WTC11 (cell line): Measurements from ENCODE around the gene TUBB2B. TPM values are rescaled to one million over a fixed set of nuclear protein-coding genes. Genes with fewer than 3 reads are reported as not detected.
A peak's percentile ranks its signal among the peaks of the same experiment; 100 is the strongest.

ENCODE experiments used
- ATAC-seq: fragments of 200-7000 bp; cut with Tn5 transposase; 2 replicates; pipeline ENCODE4 v1.10.0; 2021; ENCODE audit warnings: mild to moderate bottlenecking, moderate library complexity
- CTCF ChIA-PET: fragments of 300-600 bp; sonication (Branson Sonifier 250); formaldehyde crosslinking; loops from one replicate; lab custom pipeline; 2021; ENCODE audit warnings: antibody characterized with exemption; lab: Charles Lee
- POLR2A ChIA-PET: fragments of 350-600 bp; sonication (Branson Sonifier 250); formaldehyde crosslinking; loops from one replicate; lab custom pipeline; 2021; ENCODE audit warnings: antibody characterized with exemption; lab: Charles Lee
- DNase-seq: peaks from one replicate; pipeline ENCODE4 v3.0.0; 2021; ENCODE audit warnings: low spot score
- H3K27ac Mint-ChIP-seq: 2 replicates; pipeline ENCODE4 v1.8.0; 2021; ENCODE audit warnings: mixed read lengths
- H3K27me3 Mint-ChIP-seq: 2 replicates; pipeline ENCODE4 v1.8.0; 2021; ENCODE audit warnings: low read depth, mild to moderate bottlenecking, moderate library complexity, mixed read lengths
- H3K36me3 Mint-ChIP-seq: 2 replicates; pipeline ENCODE4 v1.8.0; 2021; ENCODE audit warnings: mixed read lengths
- H3K4me1 Mint-ChIP-seq: 2 replicates; pipeline ENCODE4 v1.8.0; 2022; ENCODE audit warnings: mixed read lengths
- H3K4me3 Mint-ChIP-seq: 2 replicates; pipeline ENCODE4 v1.8.0; 2021; ENCODE audit warnings: mild to moderate bottlenecking, moderate library complexity, mixed read lengths
- H3K9me3 Mint-ChIP-seq: 2 replicates; pipeline ENCODE4 v1.8.0; 2021; ENCODE audit warnings: mixed read lengths
- AFF4 ChIP-seq: sonication (generic); formaldehyde crosslinking; IDR thresholded peaks from 2 replicates; pipeline ENCODE4 v1.8.1; 2023; ENCODE audit warnings: mild to moderate bottlenecking, missing genetic modification reagents, borderline replicate concordance
- ATF3 ChIP-seq: sonication (generic); formaldehyde crosslinking; conservative IDR thresholded peaks from 2 replicates; pipeline ENCODE4 v1.8.1; 2022; ENCODE audit warnings: mild to moderate bottlenecking, missing genetic modification reagents
- CDX4 ChIP-seq: fragments of 250-450 bp; sonication (Bioruptor Pico); IDR thresholded peaks from 2 replicates; pipeline ENCODE4 v1.9.0; 2021; ENCODE audit warnings: moderate library complexity, mild to moderate bottlenecking, inconsistent platforms, borderline replicate concordance
- EMX1 ChIP-seq: fragments of 250-450 bp; sonication (Bioruptor Pico); IDR thresholded peaks from 2 replicates; pipeline ENCODE4 v1.8.0; 2021; ENCODE audit warnings: mild to moderate bottlenecking
- FOXP4 ChIP-seq: sonication (generic); formaldehyde crosslinking; IDR thresholded peaks from 2 replicates; pipeline ENCODE4 v1.8.0; 2022; ENCODE audit warnings: mild to moderate bottlenecking, missing genetic modification reagents
- IRF1 ChIP-seq: sonication (generic); formaldehyde crosslinking; IDR thresholded peaks from 2 replicates; pipeline ENCODE4 v1.8.0; 2023; ENCODE audit warnings: missing genetic modification reagents
- JUN ChIP-seq: sonication (generic); formaldehyde crosslinking; IDR thresholded peaks from 2 replicates; pipeline ENCODE4 v1.8.0; 2023; ENCODE audit warnings: mild to moderate bottlenecking, missing genetic modification reagents
- KAT7 ChIP-seq: sonication (generic); formaldehyde crosslinking; IDR thresholded peaks from 2 replicates; pipeline ENCODE4 v1.8.1; 2023; ENCODE audit warnings: missing genetic modification reagents, mild to moderate bottlenecking, borderline replicate concordance
- NR1H2 ChIP-seq: sonication (generic); formaldehyde crosslinking; IDR thresholded peaks from 2 replicates; pipeline ENCODE4 v1.9.0; 2021; ENCODE audit warnings: mild to moderate bottlenecking, moderate library complexity, missing genetic modification reagents
- TEAD4 ChIP-seq: sonication (generic); formaldehyde crosslinking; IDR thresholded peaks from 2 replicates; pipeline ENCODE4 v1.8.0; 2022; ENCODE audit warnings: mild to moderate bottlenecking, missing genetic modification reagents
- ZBTB43 ChIP-seq: sonication (generic); formaldehyde crosslinking; IDR thresholded peaks from 2 replicates; pipeline ENCODE4 v1.8.1; 2023; ENCODE audit warnings: mild to moderate bottlenecking, missing genetic modification reagents
- ZNF121 ChIP-seq: sonication (generic); formaldehyde crosslinking; IDR thresholded peaks from 2 replicates; pipeline ENCODE4 v1.8.0; 2023; ENCODE audit warnings: missing genetic modification reagents
- ZNF138 ChIP-seq: sonication (generic); formaldehyde crosslinking; conservative IDR thresholded peaks from 2 replicates; pipeline ENCODE4 v1.8.1; 2022; ENCODE audit warnings: mild to moderate bottlenecking, moderate library complexity, missing genetic modification reagents
- ZNF219 ChIP-seq: sonication (generic); formaldehyde crosslinking; IDR thresholded peaks from 2 replicates; pipeline ENCODE4 v1.8.0; 2023; ENCODE audit warnings: missing genetic modification reagents, mild to moderate bottlenecking, borderline replicate concordance
- ZNF232 ChIP-seq: sonication (generic); formaldehyde crosslinking; IDR thresholded peaks from 2 replicates; pipeline ENCODE4 v1.8.0; 2022; ENCODE audit warnings: mild to moderate bottlenecking, missing genetic modification reagents
- ZNF317 ChIP-seq: sonication (generic); formaldehyde crosslinking; IDR thresholded peaks from 2 replicates; pipeline ENCODE4 v1.8.1; 2023; ENCODE audit warnings: low read depth, mild to moderate bottlenecking, moderate library complexity, missing genetic modification reagents, borderline replicate concordance
- ZNF425 ChIP-seq: fragments of 250-450 bp; sonication (Bioruptor Pico); conservative IDR thresholded peaks from 2 replicates; pipeline ENCODE4 v1.9.0; 2021; ENCODE audit warnings: mild to moderate bottlenecking
- total RNA-seq: library from RNA; stranded (reverse); gene quantifications from 3 replicates; pipeline ENCODE4 v1.2.3, GENCODE V29; 2021

The TUBB2B gene
- total RNA-seq, 1 experiment from 2014 or later = 591 TPM

GRCh38 chr6:3226481-3227362 lies 731 bp downstream of the TUBB2B start (continued):
- TF ChIP-seq ZBTB43 (peak; percentile 80; the same call in 1 of the 2 replicates), KAT7 (CRISPR knock-in tag) (peak; percentile 92; the same call in 1 of the 2 replicates), ZNF219 (CRISPR knock-in tag) (no peak), ZNF138 (CRISPR knock-in tag) (no peak), EMX1 (CRISPR knock-in tag) (no peak), ATF3 (CRISPR knock-in tag) (no peak), ZNF425 (CRISPR knock-in tag) (no peak), ZNF317 (CRISPR knock-in tag) (no peak)

- no peak for TF ChIP-seq ZNF138 (CRISPR knock-in tag)
- TF ChIP-seq AFF4 = no peak
- TF ChIP-seq JUN (CRISPR knock-in tag) = no peak
- TF ChIP-seq CDX4 (CRISPR knock-in tag) = no peak
- TF ChIP-seq FOXP4 (CRISPR knock-in tag) = no peak
- TF ChIP-seq ZNF121 (CRISPR knock-in tag) = no peak
- TF ChIP-seq IRF1 (CRISPR knock-in tag) = no peak
- TF ChIP-seq TEAD4 (CRISPR knock-in tag) = no peak
- no peak for TF ChIP-seq ZNF232 (CRISPR knock-in tag)
- no peak for TF ChIP-seq ZBTB43
- TF ChIP-seq NR1H2 (CRISPR knock-in tag) = no peak
- CTCF ChIA-PET = interaction anchor here (0.9 to 1.5 kb wide), 5 partner anchors 11 to 224 kb away, joined by 3 to 10 read pairs (median 3); no protein-coding TSS in a partner anchor
- peak overlapping the region; percentile 94 for H3K27ac Mint-ChIP-seq
- H3K4me3 Mint-ChIP-seq = peak overlapping the region; percentile 89
- DNase-seq (no peak), ATAC-seq (no peak)
- POLR2A ChIA-PET = interaction anchor here (0.9 to 2.4 kb wide), 5 partner anchors 17 to 68 kb away, joined by 3 to 9 read pairs (median 6); partner anchors contain the start of gene TUBB2A
- peaks cover 29% of the 10 kb centered on the region for H3K36me3 Mint-ChIP-seq
- H3K4me1 Mint-ChIP-seq = peaks cover 46% of the 10 kb centered on the region
- H3K9me3 Mint-ChIP-seq = peaks cover 9% of the 10 kb centered on the region
- H3K27me3 Mint-ChIP-seq = peaks cover 23% of the 10 kb centered on the region
These were observed 1.4 kb downstream of the TUBB2B start for GRCh38 chr6:3226042-3226441.
